ENCODE data around the gene NHLH2. TPM values are rescaled to one million over a fixed set of nuclear protein-coding genes. Genes with fewer than 3 reads are reported as not detected.

NHLH2 gene
- total and polyA plus RNA-seq, 10 of the 15 experiments (the other 5 are each of a cell fraction or from before 2014, with no cell fraction given): 0.01 to 0.08 (median 0.05) TPM; not detected in 6

- no TSS peak for BruUV-seq (replicated peaks)
- Histone ChIP-seq H3K9ac (ENCODE audit: control insufficient read depth, insufficient read depth, low read length) (no peak overlapping the region), H4K20me1 (ENCODE audit: control insufficient read depth, insufficient read depth) (no peaks in the 10 kb centered on the region), H3K27ac (ENCODE audit: control insufficient read depth, insufficient read depth) (no peak overlapping the region), H2AFZ (ENCODE audit: control insufficient read depth, low read depth, low read length) (no peak overlapping the region), H3K4me2 (ENCODE audit: control insufficient read depth, insufficient read depth) (no peak overlapping the region), H3K36me3 (ENCODE audit: control insufficient read depth in 2 of 2, insufficient read depth in 2 of 2, low read length in 1 of 2) (no peaks in the 10 kb centered on the region), H3K79me2 (ENCODE audit: control insufficient read depth, insufficient read depth, low read length) (no peaks in the 10 kb centered on the region), H3K27me3 (replicated peaks in 1 of 2; ENCODE audit: control insufficient read depth in 2 of 2, insufficient read depth in 2 of 2, low read length in 1 of 2) (peaks cover 10 to 21% of the 10 kb centered on the region in 2 experiments), H3K4me3 (no peak overlapping the region), H3K4me1 (ENCODE audit: control insufficient read depth, insufficient read depth, low read length) (no peaks in the 10 kb centered on the region), H3K9me3 (replicated peaks; ENCODE audit: control insufficient read depth, insufficient read depth, low read length) (no peaks in the 10 kb centered on the region; the same call in 2 of the 3 replicates)
- SMC1A ChIA-PET (ENCODE audit: uncharacterized antibody, unreplicated experiment): no interaction called here
- no peak for TF ChIP-seq POLR2A (IDR thresholded peaks at IDR 0.05; ENCODE audit: low read depth, low read length)
- RAD21 ChIA-PET (ENCODE audit: unreplicated experiment): no interaction called here
- CTCF ChIA-PET: no interaction called here
- ATAC-seq (no peak), DNase-seq (ENCODE audit: low read depth, low spot score) (no peak), FAIRE-seq (no peak)
- intact Hi-C loops (cut with micrococcal nuclease; ENCODE audit: unreplicated experiment): no loop called here
- in situ Hi-C loops (cut with MboI): no loop called here
- POLR2A ChIA-PET: no interaction called here
- 19% methylated on average over 66 of the region's 80 CpGs for whole genome bisulfite sequencing (ENCODE audit: insufficient coverage, insufficient replicate concordance, low lambda C conversion rate, missing lambda C conversion rate)
Observed at GRCh38 chr1:115837740-115838421, 3.0 kb downstream of the NHLH2 start.

DNA sequence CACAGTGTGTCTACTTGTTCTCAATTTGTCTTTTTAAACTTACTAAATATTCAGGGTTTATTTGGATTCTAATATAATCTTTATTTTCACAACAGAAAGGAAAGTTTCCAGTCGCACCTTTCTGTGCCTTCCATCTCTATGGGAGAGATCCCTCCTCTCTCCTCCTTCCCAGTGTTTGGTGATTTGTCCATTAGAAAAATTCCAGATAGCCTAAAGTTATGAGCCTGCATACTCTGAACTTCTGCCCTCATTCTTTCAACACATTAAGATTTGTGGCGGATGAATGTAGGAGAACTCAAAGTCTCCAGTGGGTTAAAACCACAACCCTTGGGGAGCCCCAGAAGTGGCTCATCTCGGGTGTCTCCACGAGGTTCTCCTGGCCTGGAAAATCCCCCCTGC lies 3.6 kb downstream of the NHLH2 start:
- FAIRE-seq: no peak
- Histone ChIP-seq H3K9me3 (replicated peaks; ENCODE audit: control insufficient read depth, insufficient read depth, low read length) (no peaks in the 10 kb centered on the region; the same call in 2 of the 3 replicates), H2AFZ (ENCODE audit: control insufficient read depth, low read depth, low read length) (no peak overlapping the region), H4K20me1 (ENCODE audit: control insufficient read depth, insufficient read depth) (no peaks in the 10 kb centered on the region), H3K4me2 (ENCODE audit: control insufficient read depth, insufficient read depth) (no peak overlapping the region), H3K4me1 (ENCODE audit: control insufficient read depth, insufficient read depth, low read length) (no peaks in the 10 kb centered on the region), H3K4me3 (no peak overlapping the region), H3K79me2 (ENCODE audit: control insufficient read depth, insufficient read depth, low read length) (no peaks in the 10 kb centered on the region), H3K36me3 (ENCODE audit: control insufficient read depth in 2 of 2, insufficient read depth in 2 of 2, low read length in 1 of 2) (no peaks in the 10 kb centered on the region), H3K9ac (ENCODE audit: control insufficient read depth, insufficient read depth, low read length) (no peak overlapping the region), H3K27ac (ENCODE audit: control insufficient read depth, insufficient read depth) (no peak overlapping the region), H3K27me3 (replicated peaks in 1 of 2; ENCODE audit: control insufficient read depth in 2 of 2, insufficient read depth in 2 of 2, low read length in 1 of 2) (peaks cover 10 to 21% of the 10 kb centered on the region in 2 experiments)
- ChIA-PET CTCF (no interaction called here), SMC1A (ENCODE audit: uncharacterized antibody, unreplicated experiment) (no interaction called here), RAD21 (ENCODE audit: unreplicated experiment) (no interaction called here), POLR2A (no interaction called here)
- ATAC-seq: no peak
- no TSS peak for BruUV-seq (replicated peaks)
- intact Hi-C loops (cut with micrococcal nuclease; ENCODE audit: unreplicated experiment) (no loop called here), in situ Hi-C loops (cut with MboI) (no loop called here)
- 11% methylated on average over 4 of the region's 4 CpGs for WGBS (ENCODE audit: insufficient coverage, insufficient replicate concordance, low lambda C conversion rate, missing lambda C conversion rate)
- DNase-seq (ENCODE audit: low read depth, low spot score): no peak
- TF ChIP-seq, protein P1, sequence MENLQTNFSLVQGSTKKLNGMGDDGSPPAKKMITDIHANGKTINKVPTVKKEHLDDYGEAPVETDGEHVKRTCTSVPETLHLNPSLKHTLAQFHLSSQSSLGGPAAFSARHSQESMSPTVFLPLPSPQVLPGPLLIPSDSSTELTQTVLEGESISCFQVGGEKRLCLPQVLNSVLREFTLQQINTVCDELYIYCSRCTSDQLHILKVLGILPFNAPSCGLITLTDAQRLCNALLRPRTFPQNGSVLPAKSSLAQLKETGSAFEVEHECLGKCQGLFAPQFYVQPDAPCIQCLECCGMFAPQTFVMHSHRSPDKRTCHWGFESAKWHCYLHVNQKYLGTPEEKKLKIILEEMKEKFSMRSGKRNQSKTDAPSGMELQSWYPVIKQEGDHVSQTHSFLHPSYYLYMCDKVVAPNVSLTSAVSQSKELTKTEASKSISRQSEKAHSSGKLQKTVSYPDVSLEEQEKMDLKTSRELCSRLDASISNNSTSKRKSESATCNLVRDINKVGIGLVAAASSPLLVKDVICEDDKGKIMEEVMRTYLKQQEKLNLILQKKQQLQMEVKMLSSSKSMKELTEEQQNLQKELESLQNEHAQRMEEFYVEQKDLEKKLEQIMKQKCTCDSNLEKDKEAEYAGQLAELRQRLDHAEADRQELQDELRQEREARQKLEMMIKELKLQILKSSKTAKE (IDR thresholded peaks at IDR 0.05; ENCODE audit: low read depth, poor library complexity, severe bottlenecking): no peak
- TF ChIP-seq SUPT20H (IDR thresholded peaks at IDR 0.05; ENCODE audit: borderline replicate concordance, control insufficient read depth, low read depth, low read length) (no peak), CEBPZ (IDR thresholded peaks at IDR 0.05; ENCODE audit: low read depth, low read length) (no peak), YY1 (IDR thresholded peaks at IDR 0.05; ENCODE audit: low read depth, low read length) (no peak)

Data from GM12878 (cell line).